Lung (tissue), 12 donors: ENCODE data around the gene HLA-DMA. TPM values are rescaled to one million over a fixed set of nuclear protein-coding genes. Genes with fewer than 3 reads are reported as not detected.

Experiments used
- ATAC-seq: fragments of 200-7000 bp; cut with Tn5 transposase; one replicate; pipeline ENCODE4 v1.9.1; 2020; ENCODE audit warnings: moderate number of reproducible peaks; ENCODE audit not compliant: insufficient read depth, low FRiP score
- DNase-seq, 3 donors: peaks; one replicate each; pipeline ENCODE4 v3.0.0-alpha.2; 2013 to 2017
- H3K27ac ChIP-seq, 2 donors: one replicate each; pipeline ENCODE4 v1.5.1; 2013; ENCODE audit warnings: mild to moderate bottlenecking in 2 of 2, moderate library complexity in 2 of 2, control low read depth in 1 of 2, inconsistent platforms in 1 of 2, low read depth in 1 of 2, low read length in 1 of 2
- H3K27me3 ChIP-seq, 3 donors: one replicate each; pipeline ENCODE4 v1.5.1; 2013; ENCODE audit warnings: low read length in 2 of 3; ENCODE audit not compliant: control insufficient read depth in 3 of 3, insufficient read depth in 3 of 3
- H3K36me3 ChIP-seq, 4 donors: one replicate each; pipeline ENCODE4 v1.5.1; 2013; ENCODE audit warnings: low read length in 4 of 4, mild to moderate bottlenecking in 1 of 4, moderate library complexity in 1 of 4; ENCODE audit not compliant: control insufficient read depth in 4 of 4, insufficient read depth in 4 of 4
- H3K4me1 ChIP-seq, 5 donors: one replicate each; pipeline ENCODE4 v1.5.1; 2013; ENCODE audit warnings: low read length in 5 of 5, mild to moderate bottlenecking in 2 of 5, moderate library complexity in 1 of 5; ENCODE audit not compliant: control insufficient read depth in 5 of 5, insufficient read depth in 5 of 5
- H3K4me3 ChIP-seq: one replicate; pipeline ENCODE4 v1.5.1; 2013; ENCODE audit warnings: mild to moderate bottlenecking, control low read depth, moderate library complexity
- H3K9ac ChIP-seq, 2 donors: one replicate each; pipeline ENCODE4 v1.5.1; 2013; ENCODE audit warnings: low read length in 2 of 2, control low read depth in 1 of 2; ENCODE audit not compliant: insufficient read depth in 1 of 2
- H3K9me3 ChIP-seq, 4 donors: one replicate each; pipeline ENCODE4 v1.5.1; 2013; ENCODE audit warnings: low read length in 3 of 4, mild to moderate bottlenecking in 1 of 4, moderate library complexity in 1 of 4; ENCODE audit not compliant: control insufficient read depth in 4 of 4, insufficient read depth in 3 of 4
- CTCF ChIP-seq: IDR thresholded peaks from 2 replicates; pipeline ENCODE4 v1.5.1; 2012; ENCODE audit warnings: mild to moderate bottlenecking; ENCODE audit errors: control extremely low read depth, extremely low read depth
- WGBS, 2 donors: extraction: QIAGEN DNeasy Blood & Tissue Kit; methylation state at CpG; one replicate each; pipeline ENCODE4 v1.1.7; 2013; 5-methylcytosine and 5-hydroxymethylcytosine counted together
- polyA plus RNA-seq, 2 donors: library from polyadenylated mRNA; stranded (reverse); fragments of 200-250 nt; gene quantifications; one replicate each; pipeline ENCODE4 v1.2.1, GENCODE V29; 2013
- total RNA-seq, 2 donors: library from RNA; depleted of rRNA in 1 of 2; stranded (reverse); fragments of >200 nt in 1 of 2; gene quantifications; one replicate each; pipeline ENCODE4 v1.2.1, GENCODE V29; 2014 to 2021
- donor health status: control.
- donor health status: control.
- donor health status: Bipolar disorder and iron deficiency.
- donor health status: healthy.
- donor health status: DM: yes; HTN: yes; CAD: no.

Gene HLA-DMA
- total and polyA plus RNA-seq, 4 donors: 76.8 to 240 (median 118) TPM

DNA sequence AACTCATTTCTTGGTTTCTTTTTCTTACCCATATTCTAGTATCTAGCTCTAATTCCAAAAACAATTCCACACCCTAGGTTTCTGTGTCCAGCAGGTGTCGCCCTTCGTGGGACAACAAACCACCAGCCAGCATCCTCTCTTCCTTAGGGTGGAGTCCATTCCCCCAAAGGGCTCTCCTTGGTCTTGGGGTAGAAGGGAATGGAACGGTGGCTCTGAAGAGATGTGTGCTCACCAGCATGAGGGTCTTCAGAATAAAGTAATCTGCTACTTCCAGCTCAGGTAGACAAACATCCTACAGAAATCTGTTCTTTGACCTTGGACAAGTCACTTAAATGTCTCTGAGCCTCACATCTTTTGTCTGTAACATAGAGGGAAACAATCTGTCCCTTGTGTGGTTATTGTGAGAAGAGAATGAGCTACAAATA, 19.2 kb downstream of the HLA-DMA start:
- WGBS, 2 donors: 2 to 5% methylated on average over 3 of the region's 3 CpGs
- Histone ChIP-seq H3K36me3 (peaks cover 0 to 1% (median 0%) of the 10 kb centered on the region in 4 donors), H3K27me3 (peaks cover 0 to 15% (median 11%) of the 10 kb centered on the region in 3 donors), H3K4me3 (no peak overlapping the region), H3K4me1 (no peaks in the 10 kb centered on the region), H3K27ac (no peak overlapping the region), H3K9ac (no peak overlapping the region), H3K9me3 (no peaks in the 10 kb centered on the region)
- TF ChIP-seq CTCF: peak; percentile 70
- DNase-seq: peak; percentile 77 to 82 (median 80)
- ATAC-seq: peak; percentile 71

- Histone ChIP-seq H3K9me3 (no peaks in the 10 kb centered on the region), H3K27ac (no peak overlapping the region), H3K4me3 (no peak overlapping the region), H3K36me3 (peaks cover 0 to 1% (median 0%) of the 10 kb centered on the region in 4 donors), H3K9ac (no peak overlapping the region), H3K4me1 (no peaks in the 10 kb centered on the region), H3K27me3 (peaks cover 0 to 11% (median 9%) of the 10 kb centered on the region in 3 donors)
- DNase-seq (peak in 1 of 3 donors; percentile 36), ATAC-seq (no peak)
- WGBS, 2 donors: 78 to 87% methylated on average over 7 of the region's 7 CpGs
- no peak for TF ChIP-seq CTCF
These were observed 20.6 kb downstream of the HLA-DMA start for GRCh38 chr6:32932132-32932868.

DNA sequence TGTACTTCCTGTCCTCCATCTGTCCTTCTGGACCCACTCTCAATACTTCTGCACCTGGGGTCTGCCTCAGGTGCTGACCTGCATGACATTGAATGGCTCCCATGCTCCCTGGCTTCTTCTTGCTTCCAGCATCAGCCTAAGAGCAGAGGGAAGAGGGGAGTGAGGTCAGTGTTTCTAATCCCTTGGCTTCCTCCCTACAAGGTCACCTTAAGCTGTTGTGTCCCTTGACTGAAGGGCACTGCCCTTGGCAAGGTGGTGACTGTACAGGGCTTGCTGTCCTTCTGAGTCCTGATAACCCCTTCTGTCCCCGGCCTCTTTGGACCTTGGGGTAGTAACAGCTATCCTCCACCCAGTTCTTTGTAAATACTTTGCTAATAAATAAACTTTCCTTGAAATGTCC, 21.7 kb downstream of the HLA-DMA start:
- DNase-seq: no peak
- WGBS, 2 donors: 0 to 2% methylated on average over 1 of the region's 1 CpG
- ATAC-seq: no peak
- Histone ChIP-seq H3K27ac (no peak overlapping the region), H3K4me1 (no peaks in the 10 kb centered on the region), H3K36me3 (peaks cover 0 to 1% (median 0%) of the 10 kb centered on the region in 4 donors), H3K4me3 (no peak overlapping the region), H3K9ac (no peak overlapping the region), H3K27me3 (peaks cover 0 to 11% (median 4%) of the 10 kb centered on the region in 3 donors), H3K9me3 (no peaks in the 10 kb centered on the region)
- TF ChIP-seq CTCF: no peak

DNA sequence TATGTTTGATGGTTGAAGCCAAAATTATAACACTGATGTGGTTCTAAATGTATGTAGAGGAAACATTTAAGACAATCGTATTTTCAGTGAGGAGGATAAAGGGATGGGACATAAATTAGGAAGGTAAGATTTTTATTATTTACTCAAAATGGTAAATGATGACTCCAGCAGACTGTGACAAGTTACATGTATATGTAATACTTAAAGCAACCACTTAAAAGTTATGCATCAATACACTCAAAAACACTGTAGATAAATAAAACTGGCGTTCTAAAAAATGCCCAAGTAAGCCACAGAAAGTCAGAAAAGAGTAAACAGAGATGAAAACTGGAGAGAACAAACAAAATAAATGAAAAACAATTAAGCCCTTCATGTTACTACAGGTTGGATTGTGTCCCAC, 30.8 kb downstream of the HLA-DMA start:
- 95% methylated on average over 2 of the region's 2 CpGs for WGBS, 2 donors

More for the DNA sequence above, 30.8 kb downstream of the HLA-DMA start:
- no peak for TF ChIP-seq CTCF
- Histone ChIP-seq H3K9ac (no peak overlapping the region), H3K36me3 (no peaks in the 10 kb centered on the region), H3K27me3 (peaks cover 0 to 4% (median 0%) of the 10 kb centered on the region in 3 donors), H3K4me3 (no peak overlapping the region), H3K27ac (no peak overlapping the region), H3K9me3 (no peaks in the 10 kb centered on the region), H3K4me1 (no peaks in the 10 kb centered on the region)
- DNase-seq: no peak
- no peak for ATAC-seq
